GM19351 (cell line): ENCODE data around the gene MVP.

Experiments
- ATAC-seq: cut with Tn5 transposase; IDR thresholded peaks from one replicate; pipeline ENCODE4 v1.9.1; 2021; ENCODE audit warnings: mild to moderate bottlenecking, moderate library complexity; ENCODE audit not compliant: unreplicated experiment

The MVP gene

DNA sequence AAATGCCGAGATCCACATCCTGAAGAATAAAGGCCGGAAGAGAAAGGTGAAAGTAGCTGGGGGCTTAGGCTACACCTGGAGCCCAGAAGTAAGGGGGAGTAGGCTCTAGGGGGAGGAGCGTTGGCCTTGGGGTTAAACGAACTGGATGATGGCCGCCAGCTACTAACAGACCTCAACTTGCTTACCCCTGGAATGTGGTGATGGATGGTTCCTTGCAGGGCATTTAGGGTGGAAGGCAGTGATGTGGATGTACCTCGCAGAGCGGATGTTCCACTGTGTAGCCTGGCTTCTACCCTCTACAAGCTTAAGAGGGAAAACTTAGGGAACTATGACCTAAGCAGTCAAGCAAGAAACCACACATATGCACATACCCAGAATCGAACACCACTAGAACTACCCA lies 16.2 kb upstream of the MVP start:
- ATAC-seq: no peak

DNA sequence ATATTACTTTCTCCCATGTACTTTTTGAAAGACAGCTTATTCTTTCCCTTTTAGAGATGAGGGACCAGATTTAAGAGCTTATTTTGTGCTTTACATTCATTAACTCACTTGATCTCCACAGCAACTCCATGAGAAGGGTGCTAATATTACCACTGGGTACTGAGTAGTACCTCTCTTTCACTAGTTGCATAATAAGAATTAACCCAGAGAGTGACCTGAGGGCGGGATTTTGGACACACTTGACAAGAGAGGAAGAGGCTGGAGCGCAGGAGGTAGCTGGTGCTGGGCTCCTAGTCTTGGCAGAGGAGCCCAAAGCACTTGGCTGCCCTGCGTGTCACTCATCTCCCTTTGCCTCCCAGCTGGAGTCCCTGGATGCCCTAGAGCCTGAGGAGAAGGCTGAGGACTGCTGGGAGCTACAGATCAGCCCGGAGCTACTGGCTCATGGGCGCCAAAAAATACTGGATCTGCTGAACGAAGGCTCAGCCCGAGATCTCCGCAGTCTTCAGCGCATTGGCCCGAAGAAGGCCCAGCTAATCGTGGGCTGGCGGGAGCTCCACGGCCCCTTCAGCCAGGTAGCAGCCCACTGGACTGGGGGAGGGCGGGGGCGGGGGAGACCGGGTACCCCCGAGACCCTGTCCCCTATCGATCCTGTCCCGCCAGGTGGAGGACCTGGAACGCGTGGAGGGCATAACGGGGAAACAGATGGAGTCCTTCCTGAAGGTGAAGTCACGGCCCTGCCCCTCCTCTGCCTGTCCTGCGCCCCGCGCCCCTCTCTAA lies 15.6 kb upstream of the MVP start:
- ATAC-seq: no peak

DNA sequence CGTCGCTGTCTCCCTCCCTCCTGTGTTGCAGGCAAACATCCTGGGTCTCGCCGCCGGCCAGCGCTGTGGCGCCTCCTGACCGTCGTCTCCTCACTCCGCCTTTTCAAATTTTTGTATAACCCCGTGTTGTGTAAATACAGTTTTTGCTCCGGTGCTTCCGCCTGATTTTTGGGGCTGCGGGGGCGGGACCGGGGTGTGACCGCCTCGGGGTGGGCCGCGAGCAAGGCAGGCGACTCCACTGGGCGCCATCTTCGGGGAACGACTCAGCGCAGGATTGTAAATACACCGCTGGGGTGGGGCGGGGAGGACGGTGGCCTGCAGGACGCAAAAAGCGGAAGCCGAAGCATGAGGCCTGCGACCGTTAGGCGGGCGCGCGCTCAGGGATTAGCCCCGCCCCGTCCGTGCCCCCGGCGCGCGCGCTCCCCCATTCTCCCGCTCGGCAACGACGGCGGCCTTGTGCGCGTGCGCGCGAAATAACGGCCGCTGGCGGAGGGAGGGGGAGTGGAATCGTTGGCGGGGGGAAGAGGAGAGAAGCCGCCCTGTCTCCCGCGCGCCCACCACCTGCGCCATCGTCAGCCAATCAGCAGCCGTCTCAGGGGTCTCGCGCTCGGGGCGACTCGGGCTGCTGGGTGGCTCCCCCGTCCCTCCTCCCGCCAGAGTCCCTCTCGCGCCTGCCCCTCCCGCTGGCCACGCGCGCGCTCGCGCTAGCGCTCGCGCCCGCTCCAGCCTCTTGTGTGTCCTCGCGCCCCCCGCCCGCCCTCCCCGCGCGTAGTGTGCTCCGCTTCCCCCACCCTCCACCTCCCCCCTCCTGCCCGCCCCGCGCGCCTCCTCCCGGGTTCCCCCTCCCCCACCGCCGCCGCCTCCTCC lies 14.8 kb upstream of the MVP start:
- ATAC-seq: peak; percentile 56

DNA sequence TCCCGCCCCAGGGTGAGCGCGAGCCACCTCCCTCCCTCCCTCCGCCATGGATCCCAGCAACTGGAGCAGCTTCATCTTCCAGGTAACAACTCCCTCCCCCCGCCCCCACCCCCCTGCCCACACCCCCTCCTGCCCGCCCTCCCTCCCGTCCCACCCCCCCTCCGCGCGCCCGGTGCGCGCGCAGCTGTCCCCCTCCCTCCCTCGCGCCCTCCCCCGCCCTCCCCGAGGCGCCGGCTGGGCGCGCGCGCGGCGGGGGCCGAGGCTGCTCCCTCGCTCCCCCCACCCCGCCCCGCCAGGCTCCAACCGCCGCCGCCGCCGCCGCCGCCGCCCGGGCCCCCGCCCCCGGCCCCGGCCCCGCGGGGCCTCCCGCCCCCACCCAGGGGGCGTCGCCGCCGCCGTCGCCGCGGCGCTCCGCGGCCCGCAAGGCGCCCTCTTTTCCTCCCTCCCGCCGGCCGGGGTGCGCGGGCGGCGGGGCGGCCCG lies 14.1 kb upstream of the MVP start, which contains the start of gene MAZ:
Gene MAZ, plus strand, starts transcription at position 431 of the 481 bp plus-strand sequence. CDS start 173 bp downstream, outside the sequence.
- ATAC-seq: no peak

DNA sequence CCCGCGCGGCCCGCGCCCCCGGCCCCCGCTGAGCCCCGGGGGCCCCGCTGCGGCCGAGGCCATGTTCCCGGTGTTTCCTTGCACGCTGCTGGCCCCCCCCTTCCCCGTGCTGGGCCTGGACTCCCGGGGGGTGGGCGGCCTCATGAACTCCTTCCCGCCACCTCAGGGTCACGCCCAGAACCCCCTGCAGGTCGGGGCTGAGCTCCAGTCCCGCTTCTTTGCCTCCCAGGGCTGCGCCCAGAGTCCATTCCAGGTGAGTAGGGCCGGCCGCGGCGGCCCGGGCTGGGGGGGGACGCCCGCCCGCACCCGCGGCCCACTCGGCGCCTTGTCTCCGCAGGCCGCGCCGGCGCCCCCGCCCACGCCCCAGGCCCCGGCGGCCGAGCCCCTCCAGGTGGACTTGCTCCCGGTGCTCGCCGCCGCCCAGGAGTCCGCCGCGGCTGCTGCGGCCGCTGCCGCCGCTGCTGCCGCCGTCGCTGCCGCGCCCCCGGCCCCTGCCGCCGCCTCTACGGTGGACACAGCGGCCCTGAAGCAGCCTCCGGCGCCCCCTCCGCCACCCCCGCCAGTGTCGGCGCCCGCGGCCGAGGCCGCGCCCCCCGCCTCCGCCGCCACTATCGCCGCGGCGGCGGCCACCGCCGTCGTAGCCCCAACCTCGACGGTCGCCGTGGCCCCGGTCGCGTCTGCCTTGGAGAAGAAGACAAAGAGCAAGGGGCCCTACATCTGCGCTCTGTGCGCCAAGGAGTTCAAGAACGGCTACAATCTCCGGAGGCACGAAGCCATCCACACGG lies 13.4 kb upstream of the MVP start:
- ATAC-seq: no peak

DNA sequence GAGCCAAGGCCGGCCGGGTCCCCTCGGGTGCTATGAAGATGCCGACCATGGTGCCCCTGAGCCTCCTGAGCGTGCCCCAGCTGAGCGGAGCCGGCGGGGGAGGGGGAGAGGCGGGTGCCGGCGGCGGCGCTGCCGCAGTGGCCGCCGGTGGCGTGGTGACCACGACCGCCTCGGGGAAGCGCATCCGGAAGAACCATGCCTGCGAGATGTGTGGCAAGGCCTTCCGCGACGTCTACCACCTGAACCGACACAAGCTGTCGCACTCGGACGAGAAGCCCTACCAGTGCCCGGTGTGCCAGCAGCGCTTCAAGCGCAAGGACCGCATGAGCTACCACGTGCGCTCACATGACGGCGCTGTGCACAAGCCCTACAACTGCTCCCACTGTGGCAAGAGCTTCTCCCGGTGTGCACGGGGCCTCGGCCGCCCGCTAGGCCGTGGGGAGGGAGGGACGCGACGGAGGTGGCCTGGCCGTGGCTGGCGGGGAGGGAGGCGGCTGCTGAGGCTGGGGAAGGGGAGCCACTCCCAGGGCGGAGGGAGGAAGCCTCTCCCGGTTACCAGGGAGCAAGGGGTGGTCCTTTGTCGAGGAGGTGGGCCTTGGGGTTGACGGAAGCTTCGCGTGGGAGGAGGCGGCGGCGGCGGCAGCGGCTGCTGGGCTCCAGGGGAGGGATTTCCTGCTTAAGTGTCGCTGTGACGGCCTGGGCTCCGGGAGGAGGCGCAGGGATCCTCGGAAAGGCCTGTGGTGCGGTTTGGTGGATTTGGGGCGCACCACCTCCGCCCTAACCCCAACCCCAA lies 12.6 kb upstream of the MVP start:
- ATAC-seq: no peak

DNA sequence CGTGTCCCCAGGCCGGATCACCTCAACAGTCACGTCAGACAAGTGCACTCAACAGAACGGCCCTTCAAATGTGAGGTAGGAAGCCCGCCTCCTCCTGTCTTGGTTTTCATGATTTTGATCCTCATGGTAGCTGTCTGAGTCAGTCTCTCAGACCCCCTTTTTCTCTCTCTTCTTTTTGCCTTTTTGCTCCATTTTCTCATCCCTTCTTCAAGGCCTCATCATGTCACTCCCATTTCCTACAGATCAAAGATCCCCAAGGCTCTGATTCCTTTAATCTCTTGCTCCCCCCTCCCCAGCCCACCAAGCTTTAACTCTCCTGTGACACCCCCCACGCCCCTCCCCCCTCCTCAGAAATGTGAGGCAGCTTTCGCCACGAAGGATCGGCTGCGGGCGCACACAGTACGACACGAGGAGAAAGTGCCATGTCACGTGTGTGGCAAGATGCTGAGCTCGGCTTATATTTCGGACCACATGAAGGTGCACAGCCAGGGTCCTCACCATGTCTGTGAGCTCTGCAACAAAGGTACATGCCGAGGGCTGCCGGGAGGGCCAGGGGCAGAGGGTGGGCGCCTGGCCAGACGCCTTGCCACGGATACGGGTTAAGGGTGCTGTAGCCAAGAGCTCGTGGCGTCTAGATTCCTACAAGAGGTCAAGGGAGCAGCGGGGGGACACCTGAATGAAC lies 11.9 kb upstream of the MVP start:
- ATAC-seq: no peak

DNA sequence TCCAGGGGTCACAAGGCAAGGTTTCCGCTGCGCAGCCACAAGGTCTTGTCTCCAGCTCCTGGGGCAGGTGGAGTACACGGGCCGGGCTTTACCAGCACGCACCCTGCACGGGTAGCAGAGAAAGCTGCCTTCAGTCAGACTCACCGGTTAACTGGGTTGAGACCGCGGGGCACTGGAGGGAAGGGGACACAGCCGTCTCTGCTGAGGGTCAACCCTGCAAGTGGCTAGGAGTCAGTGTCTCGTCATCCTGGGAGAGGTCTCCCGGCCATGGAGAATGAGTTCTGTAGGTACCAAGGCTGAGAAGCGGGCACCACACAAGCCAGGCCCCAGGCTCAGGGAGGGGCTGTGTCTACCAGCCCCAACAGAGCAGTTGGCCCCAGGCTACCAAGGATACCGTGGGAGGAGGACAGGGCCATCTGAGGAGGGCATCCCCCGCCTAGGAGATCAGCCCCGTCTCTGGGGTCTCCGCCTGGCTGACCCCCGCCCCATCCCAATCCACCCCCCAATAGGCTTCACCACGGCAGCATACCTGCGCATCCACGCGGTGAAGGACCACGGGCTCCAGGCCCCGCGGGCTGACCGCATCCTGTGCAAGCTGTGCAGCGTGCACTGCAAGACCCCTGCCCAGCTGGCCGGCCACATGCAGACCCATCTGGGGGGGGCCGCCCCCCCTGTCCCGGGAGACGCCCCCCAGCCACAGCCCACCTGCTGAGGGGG lies 11.1 kb upstream of the MVP start:
- ATAC-seq: no peak

DNA sequence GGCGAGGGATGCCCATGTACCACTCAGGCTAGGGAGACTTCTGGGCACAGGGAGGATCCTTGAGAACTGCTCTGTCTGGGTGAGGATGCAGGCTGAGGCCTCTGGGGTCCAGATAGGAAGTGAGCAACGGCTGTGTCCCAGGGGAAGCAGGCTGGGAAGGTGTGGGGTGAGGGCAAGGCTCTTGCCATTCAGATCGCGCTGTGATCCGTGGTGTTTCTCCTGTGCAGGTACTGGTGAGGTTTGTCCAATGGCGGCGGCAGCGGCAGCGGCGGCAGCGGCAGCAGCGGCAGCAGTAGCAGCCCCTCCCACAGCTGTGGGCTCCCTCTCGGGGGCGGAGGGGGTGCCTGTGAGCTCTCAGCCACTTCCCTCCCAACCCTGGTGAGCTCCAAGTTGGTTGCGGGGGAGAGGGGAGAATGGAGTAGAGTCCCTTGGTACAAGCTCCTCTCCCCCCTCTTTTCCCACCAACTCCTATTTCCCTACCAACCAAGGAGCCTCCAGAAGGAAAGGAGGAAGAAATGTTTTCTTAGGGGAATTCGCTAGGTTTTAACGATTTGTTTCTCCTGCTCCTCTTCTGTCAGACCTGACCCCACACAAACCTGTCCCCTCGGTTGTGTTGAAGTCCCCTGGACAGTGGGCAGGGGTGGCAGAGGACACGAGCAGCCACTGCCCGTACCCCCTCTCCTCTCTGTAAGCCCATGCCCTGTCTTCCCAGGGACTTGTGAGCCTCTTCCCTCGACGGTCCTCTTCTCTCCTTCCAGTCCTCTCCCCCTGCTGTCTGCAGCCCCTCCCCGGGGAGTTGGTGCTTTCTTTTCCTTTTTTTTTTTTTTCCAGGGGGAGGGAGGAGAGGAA lies 10.2 kb upstream of the MVP start:
- no peak for ATAC-seq

DNA sequence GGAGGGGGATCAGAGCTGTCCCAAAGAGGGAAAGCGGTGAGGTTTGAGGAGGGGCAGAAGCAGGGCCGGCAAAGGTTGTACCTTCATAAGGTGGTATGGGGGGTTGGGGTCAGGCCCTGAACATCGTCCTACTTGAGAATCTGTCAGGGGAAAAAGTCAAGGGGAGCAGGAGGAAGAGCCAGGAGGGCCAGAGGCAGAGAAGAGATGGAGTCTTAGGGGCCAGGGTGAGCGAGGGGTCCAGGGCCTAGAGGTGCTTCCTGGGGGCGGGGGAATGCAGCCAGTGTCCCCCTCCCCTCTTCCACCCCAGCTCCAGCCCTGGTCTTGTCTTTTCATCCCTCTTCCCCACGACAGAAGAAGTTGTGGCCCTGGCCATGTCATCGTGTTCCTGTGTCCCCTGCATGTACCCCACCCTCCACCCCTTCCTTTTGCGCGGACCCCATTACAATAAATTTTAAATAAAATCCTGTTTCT lies 9.5 kb upstream of the MVP start:
- no peak for ATAC-seq

DNA sequence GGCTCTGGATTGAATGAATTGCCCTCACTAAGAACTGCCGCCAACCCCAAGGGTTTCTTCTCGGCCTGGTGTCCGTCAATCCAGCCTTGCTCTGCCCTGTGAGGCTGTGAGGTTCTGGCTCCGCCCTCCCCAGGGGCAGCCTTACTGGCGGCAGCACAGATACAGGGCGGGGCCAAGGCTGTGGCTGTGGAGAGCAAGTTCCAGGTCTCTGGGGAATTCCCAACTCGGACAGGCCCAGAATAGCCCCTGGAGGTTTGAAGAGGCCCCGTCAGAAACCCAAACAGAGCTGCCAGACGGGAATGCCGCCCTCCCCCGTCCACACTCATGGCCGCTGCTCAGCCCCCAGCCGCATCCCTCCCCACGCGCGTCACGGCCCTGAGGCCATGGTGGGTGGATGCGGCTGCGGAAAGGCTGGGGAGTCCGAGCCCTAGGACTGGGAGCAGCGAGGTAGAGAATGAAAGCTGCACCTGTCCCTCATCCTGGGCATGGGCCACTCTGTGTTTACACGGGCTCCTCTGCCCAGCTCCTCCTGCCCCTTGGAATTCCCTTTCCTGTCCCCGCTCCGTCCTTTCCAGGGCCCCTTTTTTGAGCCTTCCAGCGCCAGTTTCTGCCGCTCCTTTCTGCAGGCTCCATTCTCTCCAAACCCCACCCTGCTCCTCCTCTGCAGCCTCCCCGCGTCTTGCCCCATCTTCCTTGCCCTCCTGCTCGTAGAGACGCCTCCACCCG lies 8.9 kb upstream of the MVP start:
- peak; percentile 46 for ATAC-seq

DNA sequence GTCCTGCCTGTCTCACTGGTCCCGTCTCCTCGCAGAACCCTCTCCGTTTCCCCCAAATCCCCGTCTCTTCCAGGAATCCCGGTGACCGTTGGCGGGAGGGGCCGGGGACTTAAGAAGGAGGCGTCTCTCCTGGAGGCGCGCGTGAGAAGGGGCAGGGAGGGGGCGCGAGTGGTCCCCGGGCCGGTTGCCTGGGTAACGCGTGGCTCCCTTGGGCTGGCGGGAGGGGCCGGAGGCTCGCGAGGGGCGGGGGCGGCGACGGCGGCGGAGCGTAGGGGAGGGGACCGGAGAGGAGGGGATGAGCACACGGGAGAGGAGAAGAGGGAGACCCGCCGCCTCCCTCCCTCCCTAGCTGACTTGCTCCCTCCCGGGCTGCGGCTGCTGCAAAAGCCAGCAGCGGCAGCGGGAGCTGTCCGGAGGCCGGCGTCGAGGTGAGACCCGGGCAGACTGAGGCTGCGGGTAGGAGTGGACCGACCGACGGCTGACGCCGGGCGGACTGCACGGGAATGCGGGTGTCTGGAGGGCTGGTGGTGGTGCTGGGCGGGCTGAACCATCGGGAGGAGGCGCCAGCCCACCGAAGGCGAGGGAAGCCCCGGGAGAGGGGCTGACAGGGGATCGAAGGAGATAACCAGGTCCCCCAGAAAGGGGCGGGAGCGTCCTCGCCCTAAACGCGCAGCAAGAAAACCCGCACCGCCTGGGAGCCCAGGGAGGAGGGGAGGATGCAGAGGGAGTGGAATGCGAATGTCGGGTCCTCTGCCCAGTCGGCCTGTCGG lies 8.2 kb upstream of the MVP start, which contains the start of gene PRRT2:
Gene PRRT2, plus strand, starts transcription at position 298 of the 770 bp plus-strand sequence. CDS start 862 bp downstream, outside the sequence.
- no peak for ATAC-seq

DNA sequence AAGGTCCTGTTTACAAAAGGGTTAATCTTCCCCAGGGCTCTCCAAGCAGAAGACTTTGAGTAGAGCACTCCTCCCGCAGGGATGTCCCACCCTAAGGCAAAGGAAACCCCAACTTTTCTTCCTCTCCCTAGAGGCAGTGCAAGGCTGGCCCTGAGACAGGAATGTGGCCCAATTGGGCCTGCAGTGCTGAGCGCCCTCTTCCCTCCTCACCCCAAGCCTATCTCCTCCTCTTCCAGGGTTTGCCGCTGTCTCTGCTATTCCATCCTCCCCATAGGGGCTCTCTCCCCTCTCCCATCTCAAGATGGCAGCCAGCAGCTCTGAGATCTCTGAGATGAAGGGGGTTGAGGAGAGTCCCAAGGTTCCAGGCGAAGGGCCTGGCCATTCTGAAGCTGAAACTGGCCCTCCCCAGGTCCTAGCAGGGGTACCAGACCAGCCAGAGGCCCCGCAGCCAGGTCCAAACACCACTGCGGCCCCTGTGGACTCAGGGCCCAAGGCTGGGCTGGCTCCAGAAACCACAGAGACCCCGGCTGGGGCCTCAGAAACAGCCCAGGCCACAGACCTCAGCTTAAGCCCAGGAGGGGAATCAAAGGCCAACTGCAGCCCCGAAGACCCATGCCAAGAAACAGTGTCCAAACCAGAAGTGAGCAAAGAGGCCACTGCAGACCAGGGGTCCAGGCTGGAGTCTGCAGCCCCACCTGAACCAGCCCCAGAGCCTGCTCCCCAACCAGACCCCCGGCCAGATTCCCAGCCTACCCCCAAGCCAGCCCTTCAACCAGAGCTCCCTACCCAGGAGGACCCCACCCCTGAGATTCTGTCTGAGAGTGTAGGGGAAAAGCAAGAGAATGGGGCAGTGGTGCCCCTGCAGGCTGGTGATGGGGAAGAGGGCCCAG lies 7.3 kb upstream of the MVP start:
- ATAC-seq: no peak

DNA sequence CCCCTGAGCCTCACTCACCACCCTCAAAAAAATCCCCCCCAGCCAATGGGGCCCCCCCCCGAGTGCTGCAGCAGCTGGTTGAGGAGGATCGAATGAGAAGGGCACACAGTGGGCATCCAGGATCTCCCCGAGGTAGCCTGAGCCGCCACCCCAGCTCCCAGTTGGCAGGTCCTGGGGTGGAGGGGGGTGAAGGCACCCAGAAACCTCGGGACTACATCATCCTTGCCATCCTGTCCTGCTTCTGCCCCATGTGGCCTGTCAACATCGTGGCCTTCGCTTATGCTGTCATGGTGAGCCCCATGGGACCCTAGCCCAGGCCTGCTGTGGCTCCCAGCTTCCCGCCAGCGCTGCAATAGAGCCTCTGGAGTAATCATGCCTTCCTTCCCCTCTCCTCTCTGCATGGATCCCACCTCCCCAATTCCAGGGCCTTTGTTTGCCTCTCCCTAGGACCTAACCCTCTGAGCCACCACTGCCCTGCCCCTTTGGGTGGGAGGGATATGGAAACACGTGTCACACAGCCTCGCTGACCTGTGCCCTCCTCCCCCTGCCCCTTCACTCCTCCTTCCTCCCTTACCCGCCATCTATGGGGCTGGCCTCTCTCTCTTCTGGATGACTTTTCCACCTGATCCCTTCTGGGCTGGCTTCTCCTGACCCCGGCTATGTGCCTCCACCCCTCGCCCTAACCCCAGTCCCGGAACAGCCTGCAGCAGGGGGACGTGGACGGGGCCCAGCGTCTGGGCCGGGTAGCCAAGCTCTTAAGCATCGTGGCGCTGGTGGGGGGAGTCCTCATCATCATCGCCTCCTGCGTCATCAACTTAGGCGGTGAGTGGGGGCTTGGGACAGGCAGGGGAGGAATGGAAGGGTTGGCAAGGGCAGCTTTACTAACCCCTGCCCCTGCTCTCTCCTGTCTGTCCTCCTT lies 6.4 kb upstream of the MVP start:
- no peak for ATAC-seq
